Right lung (tissue), 10 donors: ENCODE results near the gene CTNNBL1. TPM values are rescaled to one million over a fixed set of nuclear protein-coding genes. Genes with fewer than 3 reads are reported as not detected.
"Not testable (repeated sequence)": the region's sequence is repeated elsewhere in the genome, so short reads cannot be mapped to it uniquely, and the experiment has no call there.

ENCODE experiments used
- DNase-seq, 2 donors: peaks; one replicate each; pipeline ENCODE4 v3.0.0-alpha.2; 2013
- long read RNA-seq, 8 donors: transcript quantifications; one replicate each; lab custom pipeline, GENCODE V29; 2026
- polyA plus RNA-seq, 5 donors: library from polyadenylated mRNA; unstranded; fragments of 120-200 nt; gene quantifications; one replicate each; pipeline versions ENCODE4 v1.2.1 to v1.2.3, GENCODE V29; 2013; ENCODE audit warnings: inconsistent platforms in 1 of 5, low replicate concordance in 1 of 5; ENCODE audit not compliant: insufficient read length in 5 of 5, insufficient read depth in 1 of 5

Gene CTNNBL1, protein sequence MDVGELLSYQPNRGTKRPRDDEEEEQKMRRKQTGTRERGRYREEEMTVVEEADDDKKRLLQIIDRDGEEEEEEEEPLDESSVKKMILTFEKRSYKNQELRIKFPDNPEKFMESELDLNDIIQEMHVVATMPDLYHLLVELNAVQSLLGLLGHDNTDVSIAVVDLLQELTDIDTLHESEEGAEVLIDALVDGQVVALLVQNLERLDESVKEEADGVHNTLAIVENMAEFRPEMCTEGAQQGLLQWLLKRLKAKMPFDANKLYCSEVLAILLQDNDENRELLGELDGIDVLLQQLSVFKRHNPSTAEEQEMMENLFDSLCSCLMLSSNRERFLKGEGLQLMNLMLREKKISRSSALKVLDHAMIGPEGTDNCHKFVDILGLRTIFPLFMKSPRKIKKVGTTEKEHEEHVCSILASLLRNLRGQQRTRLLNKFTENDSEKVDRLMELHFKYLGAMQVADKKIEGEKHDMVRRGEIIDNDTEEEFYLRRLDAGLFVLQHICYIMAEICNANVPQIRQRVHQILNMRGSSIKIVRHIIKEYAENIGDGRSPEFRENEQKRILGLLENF
- 10 to 100 TPM; 45.6 to 59.7 (median 51.3) TPM for polyA plus RNA-seq
- long read RNA-seq, donor 1, transcript CTNNBL1-201 (16 exons, 1,925 nt), result major isoform, 12 of 37 reads
- long read RNA-seq, donor 1, transcript CTNNBL1-206 (4 exons, 582 nt), result minor isoform, 5 of 37 reads
- long read RNA-seq, donor 1, partial matches to known transcripts, result 20 of 37 reads
- long read RNA-seq, donor 1, other reads (novel, unspliced or antisense), result 0 of 37 reads
- long read RNA-seq, donor 2, transcript CTNNBL1-201 (16 exons, 1,925 nt), result major isoform, 5 of 5 reads
- long read RNA-seq, donor 2, partial matches to known transcripts, result 0 of 5 reads
- long read RNA-seq, donor 2, other reads (novel, unspliced or antisense), result 0 of 5 reads
- long read RNA-seq, donor 3, transcript CTNNBL1-201 (16 exons, 1,925 nt), result major isoform, 6 of 22 reads
- long read RNA-seq, donor 3, partial matches to known transcripts, result 13 of 22 reads
- long read RNA-seq, donor 3, other reads (novel, unspliced or antisense), result 0 of 22 reads
- long read RNA-seq, donor 4, transcript CTNNBL1-201 (16 exons, 1,925 nt), result major isoform, 5 of 6 reads
- long read RNA-seq, donor 4, partial matches to known transcripts, result 0 of 6 reads
- long read RNA-seq, donor 4, other reads (novel, unspliced or antisense), result 0 of 6 reads
- long read RNA-seq, donor 5, transcript CTNNBL1-206 (4 exons, 582 nt), result minor isoform, 7 of 34 reads
- long read RNA-seq, donor 5, transcript CTNNBL1-201 (16 exons, 1,925 nt), result major isoform, 11 of 34 reads
- long read RNA-seq, donor 5, partial matches to known transcripts, result 14 of 34 reads
- long read RNA-seq, donor 5, other reads (novel, unspliced or antisense), result 0 of 34 reads
- long read RNA-seq, donor 6, transcript CTNNBL1-201 (16 exons, 1,925 nt), result major isoform, 9 of 18 reads
- long read RNA-seq, donor 6, partial matches to known transcripts, result 8 of 18 reads
- long read RNA-seq, donor 6, other reads (novel, unspliced or antisense), result 0 of 18 reads
- long read RNA-seq, donor 7, transcript CTNNBL1-201 (16 exons, 1,925 nt), result major isoform, 14 of 15 reads
- long read RNA-seq, donor 7, partial matches to known transcripts, result 0 of 15 reads
- long read RNA-seq, donor 7, other reads (novel, unspliced or antisense), result 0 of 15 reads
- long read RNA-seq, donor 8, transcript CTNNBL1-201 (16 exons, 1,925 nt), result major isoform, 5 of 7 reads
- long read RNA-seq, donor 8, partial matches to known transcripts, result 0 of 7 reads
- long read RNA-seq, donor 8, other reads (novel, unspliced or antisense), result 0 of 7 reads

DNA sequence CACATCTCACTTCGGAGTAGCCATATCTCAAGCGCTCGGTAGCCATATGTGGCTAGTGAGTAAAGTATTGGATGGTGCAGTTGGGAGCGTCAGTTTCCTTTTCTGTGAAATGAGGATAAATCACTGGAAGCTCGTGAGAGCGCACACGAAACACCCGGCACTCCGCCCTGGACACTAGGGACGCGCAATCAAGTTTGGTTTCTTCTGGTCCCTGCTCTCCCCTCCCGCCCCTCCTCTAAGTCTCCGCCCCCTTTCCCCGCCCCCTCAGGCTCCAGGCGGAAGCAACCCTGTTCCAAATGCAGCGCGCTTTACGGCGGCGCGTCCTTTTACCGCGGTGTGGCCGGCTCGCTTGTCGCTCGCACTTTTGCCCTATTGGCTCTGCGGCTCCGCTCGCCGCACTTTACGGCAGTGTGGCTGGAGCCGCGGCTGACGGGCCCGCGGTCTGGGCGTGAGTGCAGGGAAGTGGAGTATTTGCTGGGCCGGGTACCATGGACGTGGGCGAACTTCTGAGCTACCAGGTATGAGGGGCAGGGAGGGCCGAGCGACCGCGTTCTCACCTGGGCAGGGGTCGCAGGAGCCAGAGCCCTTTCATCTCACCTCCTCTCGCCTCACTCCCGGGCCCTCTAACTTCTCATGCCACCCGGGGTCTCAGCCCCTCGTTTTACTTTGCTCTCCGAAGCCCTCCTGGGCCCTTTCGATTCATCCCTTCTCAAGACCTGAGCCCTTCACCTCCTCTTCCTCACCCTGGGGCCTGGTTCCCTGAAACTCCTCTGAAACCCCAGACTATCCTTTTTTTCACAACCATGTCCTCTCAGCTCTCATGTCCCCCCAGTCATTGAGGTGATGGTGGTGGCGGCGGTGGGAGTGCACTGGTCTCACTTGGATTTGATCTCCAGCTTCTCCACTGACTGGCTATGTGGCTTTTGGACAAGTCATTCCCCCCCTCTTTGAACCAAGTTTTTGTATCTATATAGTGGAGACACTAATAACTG, at the start of gene CTNNBL1:
Gene CTNNBL1, plus strand, starts transcription at position 396 of the 992 bp plus-strand sequence. Its CDS starts 93 bp downstream, at position 489.
- DNase-seq, result peak; percentile 95 to 96

DNA sequence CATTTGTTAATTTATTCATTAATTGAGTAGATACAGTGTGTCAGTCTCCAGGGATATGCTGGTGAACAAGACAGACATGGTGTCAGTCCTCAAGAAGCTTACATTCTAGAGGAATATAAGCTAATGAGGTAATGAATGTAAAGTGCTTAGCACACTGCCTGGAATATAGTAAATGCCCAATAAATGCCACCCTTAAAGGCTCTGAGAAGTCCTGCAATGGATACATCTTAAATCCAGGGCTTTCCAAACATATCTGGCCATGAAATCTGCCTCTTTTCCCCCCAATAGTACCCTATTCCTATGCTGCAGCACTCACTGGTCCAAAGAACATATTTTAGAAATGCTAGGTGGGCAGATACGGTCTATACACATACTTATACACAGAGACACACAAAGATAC, 49.2 kb upstream of the CTNNBL1 start:
- DNase-seq, result no peak

DNA sequence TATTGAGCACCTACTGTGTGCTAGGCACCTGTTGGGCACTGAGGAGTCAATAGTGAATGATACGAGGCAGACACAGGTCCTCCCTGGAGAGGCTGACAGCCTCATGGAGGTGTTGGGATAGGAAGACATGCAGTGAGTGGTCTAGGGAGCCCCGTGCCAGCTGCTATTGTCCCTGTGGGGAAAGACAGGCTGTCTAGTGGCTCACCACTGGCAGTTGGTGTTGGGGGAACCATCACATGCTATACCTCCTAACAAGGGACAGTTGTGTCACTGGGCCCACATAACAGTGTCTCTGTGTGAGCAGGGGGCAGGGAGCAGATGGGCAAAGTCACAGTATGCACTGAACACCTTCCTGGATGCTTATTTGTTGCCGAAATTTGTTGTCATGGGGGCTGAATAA, 45.9 kb upstream of the CTNNBL1 start:
- no peak for DNase-seq

DNA sequence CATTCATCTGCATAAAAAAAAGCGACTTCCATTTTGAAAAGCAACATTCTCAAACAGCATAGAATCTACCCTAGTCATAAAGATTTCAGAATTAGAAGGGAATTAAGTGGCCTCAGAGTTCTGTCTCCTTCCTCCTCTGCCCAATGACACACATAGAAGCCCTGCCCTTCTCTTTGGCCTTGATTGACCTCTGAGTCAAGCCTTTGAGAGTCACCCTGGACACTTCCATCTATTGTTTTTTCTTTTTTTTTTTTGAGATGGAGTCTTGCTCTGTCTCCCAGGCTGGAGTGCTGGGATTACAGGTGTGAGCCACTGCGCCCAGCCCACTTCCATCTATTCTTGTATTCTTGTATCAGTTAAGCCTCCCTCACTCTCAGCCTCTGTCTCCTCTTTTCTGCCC, 44.8 kb upstream of the CTNNBL1 start:
- DNase-seq, result no peak

DNA sequence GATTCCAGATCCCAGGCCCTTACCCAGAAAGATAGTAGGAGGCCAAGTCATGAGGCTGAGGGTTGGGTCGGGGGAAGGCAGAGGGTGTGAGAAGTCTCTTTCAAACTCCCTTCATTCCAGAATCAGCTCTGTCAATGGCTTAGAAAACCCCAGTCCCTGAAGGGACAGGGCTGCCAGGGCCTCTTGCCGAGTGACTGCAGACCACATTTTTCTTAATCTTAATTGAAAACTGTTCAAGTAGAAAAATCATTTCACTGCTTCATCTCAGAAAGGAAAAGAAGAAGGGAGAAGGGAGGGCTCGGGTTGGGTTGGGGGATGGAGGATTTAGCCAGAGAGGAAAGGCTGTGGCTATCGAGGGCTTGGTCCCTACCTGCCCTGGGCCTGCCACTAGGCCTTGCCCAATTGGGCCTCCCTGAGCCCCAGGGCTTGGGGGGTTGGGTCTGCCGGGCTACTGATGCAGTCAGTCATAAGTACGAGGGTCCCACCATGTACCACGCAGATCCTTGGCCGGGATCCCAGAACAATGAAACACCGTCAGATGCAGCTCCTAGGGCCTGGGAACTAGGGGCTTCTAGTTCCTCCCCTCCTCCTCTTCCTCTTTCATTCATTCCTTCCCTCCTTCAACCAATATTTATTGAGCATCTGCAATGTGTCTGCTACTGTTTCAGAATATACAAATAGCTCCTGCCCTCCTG, 44.0 kb upstream of the CTNNBL1 start:
- no peak for DNase-seq

DNA sequence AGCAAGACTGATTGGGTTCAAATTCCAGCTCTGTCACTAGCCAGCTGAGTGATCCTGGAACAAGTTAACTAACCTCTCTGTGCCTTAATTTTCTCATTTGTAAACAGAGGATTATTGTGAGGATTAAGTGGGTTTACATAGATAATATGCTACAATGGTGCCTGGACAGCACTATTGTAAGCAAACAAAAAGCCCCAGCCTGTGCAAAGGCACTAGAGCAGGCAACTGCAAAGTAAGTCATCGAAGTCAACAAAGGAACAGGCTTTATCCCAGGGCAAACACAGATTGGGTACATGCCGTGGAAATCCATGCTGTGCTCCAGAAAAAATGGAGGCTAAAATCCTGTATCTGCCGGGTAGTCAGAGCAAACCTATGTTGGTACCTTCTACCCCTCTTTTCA, 43.2 kb upstream of the CTNNBL1 start:
- no peak for DNase-seq

DNA sequence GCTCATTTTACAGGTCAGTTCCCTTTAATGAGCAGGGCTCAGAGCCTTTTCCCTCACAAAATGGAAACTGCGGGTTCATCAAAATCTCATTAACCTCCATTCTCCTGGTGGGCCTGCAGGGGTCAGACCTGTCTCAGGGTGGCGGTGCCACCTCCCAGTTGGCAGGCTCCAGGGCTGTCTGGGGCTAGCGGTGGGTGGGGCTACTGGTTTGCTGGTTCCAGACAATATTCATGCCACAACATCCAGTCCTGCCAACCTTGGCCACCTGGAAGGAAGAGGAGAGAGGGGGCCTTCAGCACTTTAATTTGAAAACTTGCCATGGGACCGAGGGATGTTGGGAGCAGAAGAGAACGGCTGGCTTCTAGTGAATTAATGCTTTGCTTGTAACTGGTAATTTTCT, 41.9 kb upstream of the CTNNBL1 start:
- DNase-seq, result no peak

DNA sequence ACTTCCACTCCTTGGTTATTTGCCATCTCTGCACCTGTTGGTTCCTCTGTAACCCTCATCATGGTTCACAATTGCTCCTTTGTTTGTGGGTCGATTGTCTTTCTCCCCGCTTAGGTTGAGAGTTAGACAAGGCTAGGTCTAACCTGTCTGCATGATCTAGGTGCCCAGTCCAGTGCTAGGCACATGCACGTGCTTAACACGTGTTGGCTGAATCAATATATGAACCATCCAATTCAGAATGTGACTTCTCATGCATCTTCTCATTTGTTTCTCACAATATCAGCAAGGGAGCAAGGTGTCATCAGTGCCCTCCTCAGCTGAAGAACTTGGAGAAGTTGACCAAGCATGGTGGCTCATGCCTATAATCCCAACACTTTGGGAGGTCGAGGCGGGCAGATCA, 36.9 kb upstream of the CTNNBL1 start:
- no peak for DNase-seq

DNA sequence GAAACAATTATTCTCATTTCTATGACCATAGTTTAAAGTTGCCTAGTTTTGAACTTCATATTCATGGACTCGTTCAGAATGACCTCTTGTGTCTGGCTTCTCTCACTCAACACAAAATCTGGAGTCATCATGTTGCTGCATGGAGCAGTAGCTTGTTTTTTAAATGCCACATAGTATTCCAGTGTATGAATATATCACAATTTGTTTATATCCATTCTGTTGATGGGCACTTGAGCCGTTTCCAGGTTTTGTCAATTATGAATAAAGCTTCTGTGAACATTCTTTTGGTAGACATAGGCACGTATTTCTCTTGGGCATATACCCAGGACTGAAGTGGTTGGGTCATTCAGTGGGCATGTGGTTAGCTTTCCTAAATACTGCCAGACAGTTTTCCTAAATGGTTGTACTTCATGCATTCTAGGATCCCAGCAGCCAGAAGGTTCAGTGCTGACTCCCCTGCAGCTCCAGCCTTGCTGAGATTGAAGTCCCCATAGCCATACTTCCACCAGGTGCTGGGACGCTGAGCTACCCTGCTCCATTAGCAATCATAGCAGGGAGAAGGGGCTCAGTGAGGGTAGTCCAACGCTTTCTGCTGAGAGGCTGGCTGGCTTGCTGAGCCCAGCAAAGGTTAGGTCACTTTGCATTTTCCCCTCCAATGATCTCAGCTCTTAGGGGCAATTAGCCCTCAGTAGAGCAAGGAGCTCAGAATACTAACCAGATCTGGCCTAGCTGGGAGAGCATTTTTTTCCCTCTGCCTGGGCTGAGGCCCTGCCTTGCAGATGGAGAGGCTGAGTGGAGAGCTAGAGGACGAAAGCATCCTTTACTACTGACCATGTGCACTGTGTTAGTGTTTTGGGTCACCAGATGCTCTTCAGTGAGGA, 35.7 kb upstream of the CTNNBL1 start:
- DNase-seq, result no peak

DNA sequence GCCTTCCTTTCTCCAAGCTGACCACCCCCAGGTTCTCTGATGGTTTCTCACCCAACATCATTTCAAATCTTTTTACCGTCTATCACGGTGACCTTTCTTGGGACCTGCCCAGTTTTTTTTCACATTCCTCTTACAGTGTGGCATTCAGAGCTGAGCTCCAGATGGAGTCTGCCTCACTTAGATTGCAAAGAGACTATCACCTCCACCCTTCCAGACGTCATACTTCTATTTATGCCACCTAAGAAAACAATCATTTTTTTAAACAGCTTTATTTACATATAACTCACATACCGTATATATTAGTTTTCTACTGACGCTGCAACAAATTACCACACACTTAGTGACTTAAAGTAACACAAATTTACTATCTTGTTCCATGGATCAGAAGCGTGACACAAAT, 32.3 kb upstream of the CTNNBL1 start:
- no peak for DNase-seq

DNA sequence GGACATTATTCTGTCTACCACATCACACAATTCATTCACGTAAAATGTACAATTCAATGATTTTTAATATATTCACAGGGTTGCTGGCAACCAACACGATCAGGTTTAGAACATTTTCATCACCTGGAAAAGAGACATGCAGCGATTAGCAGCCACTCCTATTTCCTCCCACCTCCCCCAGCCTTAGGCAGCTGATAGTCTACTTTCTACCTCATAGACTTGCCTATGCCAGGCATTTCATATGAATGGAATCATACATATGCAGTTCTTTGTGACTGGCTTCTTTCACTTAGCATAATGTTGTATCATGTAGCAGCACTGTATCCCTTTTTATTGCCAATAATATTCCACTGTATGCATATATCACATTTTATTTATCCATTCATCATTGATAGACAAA, 31.5 kb upstream of the CTNNBL1 start:
- no peak for DNase-seq

DNA sequence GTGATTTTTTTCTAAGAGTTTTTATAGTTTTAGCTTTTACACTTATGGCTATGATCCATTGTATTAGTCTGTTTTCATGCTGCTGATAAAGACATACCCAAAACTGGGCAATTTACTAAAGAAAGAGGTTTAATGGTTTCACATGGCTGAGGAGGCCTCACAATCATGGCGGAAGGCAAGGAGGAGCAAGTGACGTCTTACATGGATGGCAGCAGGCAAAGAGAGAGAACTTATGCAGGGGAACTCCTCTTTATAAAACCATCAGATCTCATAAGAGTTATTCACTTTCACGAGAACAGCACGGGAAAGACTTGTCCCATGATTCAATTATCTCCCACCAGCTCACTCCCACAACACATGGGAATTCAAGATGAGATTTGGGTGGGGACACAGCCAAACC, 29.2 kb upstream of the CTNNBL1 start:
- not testable (repeated sequence) for DNase-seq

DNA sequence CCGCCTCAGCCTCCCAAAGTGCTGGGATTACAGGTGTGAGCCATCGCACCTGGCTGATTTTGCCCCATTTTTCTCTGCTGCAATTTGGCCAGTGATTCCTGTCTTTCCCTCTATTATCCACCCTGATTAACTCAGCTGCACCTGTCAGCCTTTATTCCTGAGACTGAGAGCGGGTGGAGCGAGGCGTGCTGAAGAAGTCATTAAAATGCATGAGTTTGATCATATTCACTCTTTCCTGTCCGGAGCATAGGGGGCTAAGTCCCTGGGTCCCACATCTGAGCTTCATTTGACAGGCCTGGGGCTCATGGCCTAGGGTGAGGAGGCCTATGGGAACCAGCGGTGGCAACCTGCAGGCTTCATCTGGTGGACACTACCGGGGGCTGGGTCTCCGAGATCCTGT, 25.7 kb upstream of the CTNNBL1 start:
- DNase-seq, result no peak

DNA sequence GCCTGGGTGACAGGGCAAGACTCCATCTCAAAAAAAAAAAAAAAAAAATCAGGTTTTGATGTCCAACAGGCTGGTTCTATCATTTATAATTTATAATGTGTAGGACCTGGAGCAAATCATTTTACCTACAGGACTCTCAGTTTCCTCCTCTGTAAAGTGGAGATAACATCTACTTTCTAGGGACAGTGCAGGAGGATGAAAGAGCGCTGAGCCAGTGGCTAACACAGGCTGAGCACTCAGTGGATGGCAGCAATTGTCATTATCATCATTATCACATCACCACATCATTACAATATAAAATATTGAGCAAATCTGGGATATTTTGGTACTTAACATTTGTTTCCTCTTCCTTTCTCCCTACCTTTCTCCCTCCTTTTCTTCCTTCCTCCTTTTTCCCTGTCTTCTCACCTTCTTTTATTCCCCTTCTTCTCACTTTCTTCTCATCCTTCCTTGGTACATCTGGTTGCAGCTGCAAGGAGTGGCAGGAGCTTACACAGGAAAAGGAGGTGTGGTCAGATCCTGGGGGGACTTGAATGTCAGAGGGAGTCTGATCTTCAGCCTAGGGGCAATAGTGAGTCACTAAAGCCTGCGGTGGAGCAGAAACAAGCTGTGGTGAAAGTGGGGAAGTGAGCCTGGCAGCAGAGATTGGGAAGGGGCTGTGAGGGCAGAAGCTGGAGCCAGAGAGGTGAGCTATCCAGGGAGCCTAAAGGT, 24.6 kb upstream of the CTNNBL1 start:
- DNase-seq, result no peak

DNA sequence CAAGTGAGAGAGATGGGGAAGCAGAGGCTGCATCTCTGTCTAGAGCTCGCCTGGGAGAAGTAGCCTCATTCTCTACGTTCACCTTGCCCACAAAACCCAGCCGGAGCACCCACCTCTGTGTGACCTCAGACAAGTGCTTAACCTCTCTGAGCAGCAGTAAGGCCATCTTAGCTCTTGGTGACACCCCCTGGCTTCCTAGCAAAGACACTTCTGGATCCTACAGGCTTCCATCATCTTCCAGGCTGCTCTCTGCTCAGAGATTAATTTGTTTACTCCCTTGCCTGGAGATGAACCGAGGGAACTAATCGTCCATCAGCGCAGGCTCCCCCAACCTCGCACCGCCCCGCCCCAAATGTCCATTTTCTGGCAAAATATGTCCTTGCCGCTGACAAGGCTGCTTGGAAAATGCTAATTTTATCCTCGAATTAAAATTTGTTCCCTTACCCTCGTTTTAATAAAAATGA, 24.0 kb upstream of the CTNNBL1 start:
- DNase-seq, result no peak

DNA sequence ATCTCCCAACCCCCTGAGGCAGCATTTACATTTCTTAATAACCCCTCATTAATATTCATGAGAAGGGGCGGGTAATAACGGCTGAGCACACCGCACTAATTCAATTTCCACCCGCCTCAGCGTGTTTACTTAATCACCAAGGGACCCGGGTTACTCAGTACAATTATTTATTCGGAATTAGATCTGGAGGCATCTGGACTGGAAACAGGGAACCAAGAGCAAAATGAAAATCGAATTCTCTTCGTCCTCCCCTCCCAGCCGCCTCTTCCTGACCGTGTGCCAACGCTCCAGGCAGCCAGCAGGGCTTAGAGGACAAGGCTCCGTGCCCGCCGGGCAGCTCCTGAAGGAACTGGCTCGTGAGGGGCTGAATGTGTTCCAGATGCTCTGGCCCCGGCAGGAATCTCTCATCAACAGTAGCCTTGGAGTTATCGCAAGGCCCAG, 23.5 kb upstream of the CTNNBL1 start:
- no peak for DNase-seq

DNA sequence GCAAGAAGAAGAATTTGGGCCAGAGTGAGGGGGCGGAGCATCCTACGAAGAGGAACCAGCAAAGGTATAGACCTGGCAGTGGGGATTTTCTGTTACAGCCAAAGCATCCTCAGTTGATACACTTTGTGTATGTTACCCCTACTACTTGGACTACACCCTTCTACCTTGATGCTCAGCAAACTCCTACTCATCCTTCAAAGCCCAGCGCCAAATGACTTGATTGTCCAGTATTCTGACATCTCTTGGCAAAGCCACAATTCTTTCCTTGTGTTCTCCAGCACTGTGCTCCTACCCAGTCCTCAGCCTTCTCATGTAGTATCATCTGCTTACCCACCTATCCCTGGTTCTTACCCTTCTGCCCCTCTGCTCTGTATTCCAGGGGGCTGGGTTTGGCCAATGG, 21.7 kb upstream of the CTNNBL1 start:
- DNase-seq, result no peak
